ENCODE data around the gene NANOS1. TPM values are rescaled to one million over a fixed set of nuclear protein-coding genes. Genes with fewer than 3 reads are reported as not detected.

The NANOS1 gene
- total and polyA plus RNA-seq, 2 of the 8 experiments (the other 6 are each of a cell fraction or from before 2014, with no cell fraction given) = 3.1 to 3.9 TPM

- TF ChIP-seq, protein P1, sequence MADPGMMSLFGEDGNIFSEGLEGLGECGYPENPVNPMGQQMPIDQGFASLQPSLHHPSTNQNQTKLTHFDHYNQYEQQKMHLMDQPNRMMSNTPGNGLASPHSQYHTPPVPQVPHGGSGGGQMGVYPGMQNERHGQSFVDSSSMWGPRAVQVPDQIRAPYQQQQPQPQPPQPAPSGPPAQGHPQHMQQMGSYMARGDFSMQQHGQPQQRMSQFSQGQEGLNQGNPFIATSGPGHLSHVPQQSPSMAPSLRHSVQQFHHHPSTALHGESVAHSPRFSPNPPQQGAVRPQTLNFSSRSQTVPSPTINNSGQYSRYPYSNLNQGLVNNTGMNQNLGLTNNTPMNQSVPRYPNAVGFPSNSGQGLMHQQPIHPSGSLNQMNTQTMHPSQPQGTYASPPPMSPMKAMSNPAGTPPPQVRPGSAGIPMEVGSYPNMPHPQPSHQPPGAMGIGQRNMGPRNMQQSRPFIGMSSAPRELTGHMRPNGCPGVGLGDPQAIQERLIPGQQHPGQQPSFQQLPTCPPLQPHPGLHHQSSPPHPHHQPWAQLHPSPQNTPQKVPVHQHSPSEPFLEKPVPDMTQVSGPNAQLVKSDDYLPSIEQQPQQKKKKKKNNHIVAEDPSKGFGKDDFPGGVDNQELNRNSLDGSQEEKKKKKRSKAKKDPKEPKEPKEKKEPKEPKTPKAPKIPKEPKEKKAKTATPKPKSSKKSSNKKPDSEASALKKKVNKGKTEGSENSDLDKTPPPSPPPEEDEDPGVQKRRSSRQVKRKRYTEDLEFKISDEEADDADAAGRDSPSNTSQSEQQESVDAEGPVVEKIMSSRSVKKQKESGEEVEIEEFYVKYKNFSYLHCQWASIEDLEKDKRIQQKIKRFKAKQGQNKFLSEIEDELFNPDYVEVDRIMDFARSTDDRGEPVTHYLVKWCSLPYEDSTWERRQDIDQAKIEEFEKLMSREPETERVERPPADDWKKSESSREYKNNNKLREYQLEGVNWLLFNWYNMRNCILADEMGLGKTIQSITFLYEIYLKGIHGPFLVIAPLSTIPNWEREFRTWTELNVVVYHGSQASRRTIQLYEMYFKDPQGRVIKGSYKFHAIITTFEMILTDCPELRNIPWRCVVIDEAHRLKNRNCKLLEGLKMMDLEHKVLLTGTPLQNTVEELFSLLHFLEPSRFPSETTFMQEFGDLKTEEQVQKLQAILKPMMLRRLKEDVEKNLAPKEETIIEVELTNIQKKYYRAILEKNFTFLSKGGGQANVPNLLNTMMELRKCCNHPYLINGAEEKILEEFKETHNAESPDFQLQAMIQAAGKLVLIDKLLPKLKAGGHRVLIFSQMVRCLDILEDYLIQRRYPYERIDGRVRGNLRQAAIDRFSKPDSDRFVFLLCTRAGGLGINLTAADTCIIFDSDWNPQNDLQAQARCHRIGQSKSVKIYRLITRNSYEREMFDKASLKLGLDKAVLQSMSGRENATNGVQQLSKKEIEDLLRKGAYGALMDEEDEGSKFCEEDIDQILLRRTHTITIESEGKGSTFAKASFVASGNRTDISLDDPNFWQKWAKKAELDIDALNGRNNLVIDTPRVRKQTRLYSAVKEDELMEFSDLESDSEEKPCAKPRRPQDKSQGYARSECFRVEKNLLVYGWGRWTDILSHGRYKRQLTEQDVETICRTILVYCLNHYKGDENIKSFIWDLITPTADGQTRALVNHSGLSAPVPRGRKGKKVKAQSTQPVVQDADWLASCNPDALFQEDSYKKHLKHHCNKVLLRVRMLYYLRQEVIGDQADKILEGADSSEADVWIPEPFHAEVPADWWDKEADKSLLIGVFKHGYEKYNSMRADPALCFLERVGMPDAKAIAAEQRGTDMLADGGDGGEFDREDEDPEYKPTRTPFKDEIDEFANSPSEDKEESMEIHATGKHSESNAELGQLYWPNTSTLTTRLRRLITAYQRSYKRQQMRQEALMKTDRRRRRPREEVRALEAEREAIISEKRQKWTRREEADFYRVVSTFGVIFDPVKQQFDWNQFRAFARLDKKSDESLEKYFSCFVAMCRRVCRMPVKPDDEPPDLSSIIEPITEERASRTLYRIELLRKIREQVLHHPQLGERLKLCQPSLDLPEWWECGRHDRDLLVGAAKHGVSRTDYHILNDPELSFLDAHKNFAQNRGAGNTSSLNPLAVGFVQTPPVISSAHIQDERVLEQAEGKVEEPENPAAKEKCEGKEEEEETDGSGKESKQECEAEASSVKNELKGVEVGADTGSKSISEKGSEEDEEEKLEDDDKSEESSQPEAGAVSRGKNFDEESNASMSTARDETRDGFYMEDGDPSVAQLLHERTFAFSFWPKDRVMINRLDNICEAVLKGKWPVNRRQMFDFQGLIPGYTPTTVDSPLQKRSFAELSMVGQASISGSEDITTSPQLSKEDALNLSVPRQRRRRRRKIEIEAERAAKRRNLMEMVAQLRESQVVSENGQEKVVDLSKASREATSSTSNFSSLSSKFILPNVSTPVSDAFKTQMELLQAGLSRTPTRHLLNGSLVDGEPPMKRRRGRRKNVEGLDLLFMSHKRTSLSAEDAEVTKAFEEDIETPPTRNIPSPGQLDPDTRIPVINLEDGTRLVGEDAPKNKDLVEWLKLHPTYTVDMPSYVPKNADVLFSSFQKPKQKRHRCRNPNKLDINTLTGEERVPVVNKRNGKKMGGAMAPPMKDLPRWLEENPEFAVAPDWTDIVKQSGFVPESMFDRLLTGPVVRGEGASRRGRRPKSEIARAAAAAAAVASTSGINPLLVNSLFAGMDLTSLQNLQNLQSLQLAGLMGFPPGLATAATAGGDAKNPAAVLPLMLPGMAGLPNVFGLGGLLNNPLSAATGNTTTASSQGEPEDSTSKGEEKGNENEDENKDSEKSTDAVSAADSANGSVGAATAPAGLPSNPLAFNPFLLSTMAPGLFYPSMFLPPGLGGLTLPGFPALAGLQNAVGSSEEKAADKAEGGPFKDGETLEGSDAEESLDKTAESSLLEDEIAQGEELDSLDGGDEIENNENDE (IDR thresholded peaks at IDR 0.05; ENCODE audit: insufficient replicate concordance, low read length) = no peak
- TF ChIP-seq RBBP5 (IDR thresholded peaks at IDR 0.05; ENCODE audit: borderline replicate concordance, low read depth, low read length) (no peak), RAD21 (IDR thresholded peaks at IDR 0.05 in 1 of 2, conservative IDR thresholded peaks at IDR 0.05 in 1 of 2; ENCODE audit: low read depth in 2 of 2, low read length in 2 of 2) (no peak), CTBP2 (IDR thresholded peaks at IDR 0.05; ENCODE audit: borderline replicate concordance, insufficient read depth, insufficient read length, low read length) (no peak), ASH2L (IDR thresholded peaks at IDR 0.05; ENCODE audit: low read length) (no peak), MAFK (IDR thresholded peaks at IDR 0.05; ENCODE audit: low read depth, low read length) (no peak), BACH1 (IDR thresholded peaks at IDR 0.05; ENCODE audit: low read length) (no peak), SRF (IDR thresholded peaks at IDR 0.05; ENCODE audit: low read depth, low read length) (no peak), POLR2A (IDR thresholded peaks at IDR 0.05; ENCODE audit: control extremely low read depth in 1 of 2, low read depth in 2 of 2, low read length in 2 of 2) (no peak), TEAD4 (IDR thresholded peaks at IDR 0.05; ENCODE audit: low read depth, low read length) (no peak)
Measured at GRCh38 chr10:118994321-118994720, 35.2 kb upstream of the NANOS1 start (continued).
